HG02884 (cell line): ENCODE measurements around the gene SMAD3.

Experiments used
- ATAC-seq: cut with Tn5 transposase; IDR thresholded peaks from one replicate; pipeline ENCODE4 v1.9.1; 2021; ENCODE audit warnings: mild to moderate bottlenecking, moderate library complexity; ENCODE audit not compliant: unreplicated experiment

Gene SMAD3

DNA sequence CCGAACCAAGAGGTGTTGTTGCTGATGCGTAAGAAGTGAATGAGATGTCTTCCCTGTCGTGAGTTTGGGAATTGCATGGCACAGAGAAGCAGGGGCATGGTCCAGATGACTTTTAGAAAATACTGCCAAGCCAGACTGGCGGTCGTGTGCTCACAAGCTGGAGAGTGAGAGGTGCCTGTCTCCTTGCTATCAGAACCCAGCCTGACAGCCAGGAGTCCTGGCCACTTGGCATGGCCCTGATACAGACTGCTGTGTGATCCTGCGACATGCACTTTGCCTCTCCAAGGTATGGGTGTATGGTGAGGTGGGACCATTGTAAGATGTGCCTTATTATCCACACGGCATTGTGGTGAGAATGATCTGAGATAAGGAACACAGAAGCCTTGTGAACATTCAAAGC lies 93.0 kb downstream of the SMAD3 start:
- no peak for ATAC-seq

DNA sequence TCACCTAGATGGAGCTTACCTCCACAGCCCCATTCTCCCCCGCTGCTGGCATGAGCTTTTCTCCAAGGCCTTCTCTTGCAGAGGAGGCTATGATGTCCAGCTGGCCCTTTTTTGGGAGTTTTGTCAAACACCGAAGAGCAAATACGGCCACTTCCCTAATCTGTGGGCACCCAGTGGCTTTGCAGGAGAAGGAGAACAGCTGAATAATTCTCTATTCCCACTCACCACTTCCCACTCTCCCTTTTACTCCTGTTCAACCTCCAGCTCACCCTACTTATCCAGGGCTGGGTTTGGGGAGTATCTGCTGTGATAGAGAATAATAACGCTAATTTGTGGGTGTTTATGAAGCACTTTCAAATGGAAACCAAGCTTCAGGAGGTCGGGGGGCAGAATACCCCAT lies 96.0 kb downstream of the SMAD3 start:
- no peak for ATAC-seq

DNA sequence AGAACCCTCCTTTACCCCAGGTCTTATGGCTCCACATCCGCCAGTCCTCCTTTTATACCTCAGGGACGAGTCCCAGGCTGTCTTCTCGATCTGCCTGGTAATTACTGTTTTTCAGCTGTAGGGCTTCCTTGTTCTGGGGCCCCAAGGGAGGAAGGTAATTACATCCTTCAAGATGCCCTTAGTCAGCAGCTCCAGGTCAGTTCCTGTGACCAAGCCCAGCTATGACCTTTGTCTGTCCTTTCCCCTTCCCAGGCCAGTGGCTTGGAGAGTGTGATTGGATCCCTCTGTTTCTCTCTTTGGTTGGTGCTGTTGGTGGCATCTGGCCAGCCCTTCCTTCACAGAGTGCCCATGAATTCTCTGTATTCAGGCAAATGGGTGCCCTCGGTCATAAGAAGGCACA lies 96.5 kb downstream of the SMAD3 start:
- no peak for ATAC-seq

DNA sequence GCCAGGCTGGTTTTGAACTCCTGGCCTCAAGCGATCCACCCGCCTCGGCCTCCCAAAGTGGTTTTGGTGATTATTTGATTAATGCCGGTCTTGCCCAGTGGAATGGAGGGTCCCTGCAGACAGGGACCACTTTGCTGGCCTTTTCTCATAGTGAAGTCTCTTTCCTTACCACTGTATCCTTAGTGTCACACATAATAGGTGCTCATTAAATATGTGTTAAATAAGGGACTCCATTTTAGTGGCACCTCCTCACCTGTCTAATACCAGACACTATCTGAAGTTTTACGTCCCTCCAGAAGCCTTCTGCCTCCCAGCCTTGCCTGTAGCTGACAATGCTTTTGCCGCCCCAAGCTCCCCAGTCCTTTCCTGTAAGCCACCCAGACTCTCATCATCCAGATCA lies 97.8 kb downstream of the SMAD3 start:
- ATAC-seq: no peak

DNA sequence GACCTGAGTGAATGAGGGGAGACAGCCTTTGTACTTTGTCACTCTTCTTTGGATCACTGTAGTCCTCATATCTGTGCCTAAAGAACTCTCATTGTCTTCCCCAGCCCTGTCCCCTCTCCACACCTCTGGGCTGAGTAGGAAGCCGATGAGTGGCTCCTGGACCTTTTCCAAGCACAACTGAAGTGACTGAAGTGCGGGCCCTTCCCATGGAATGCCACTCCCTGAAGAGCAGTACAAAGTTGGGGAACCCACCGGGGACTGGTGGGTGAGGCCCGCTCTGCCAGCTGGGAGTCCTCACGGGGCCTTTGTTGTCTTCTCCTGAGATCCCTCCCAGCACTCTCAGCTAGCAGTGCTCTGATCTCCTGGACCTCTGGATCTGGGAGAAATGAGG lies 99.0 kb downstream of the SMAD3 start:
- no peak for ATAC-seq

DNA sequence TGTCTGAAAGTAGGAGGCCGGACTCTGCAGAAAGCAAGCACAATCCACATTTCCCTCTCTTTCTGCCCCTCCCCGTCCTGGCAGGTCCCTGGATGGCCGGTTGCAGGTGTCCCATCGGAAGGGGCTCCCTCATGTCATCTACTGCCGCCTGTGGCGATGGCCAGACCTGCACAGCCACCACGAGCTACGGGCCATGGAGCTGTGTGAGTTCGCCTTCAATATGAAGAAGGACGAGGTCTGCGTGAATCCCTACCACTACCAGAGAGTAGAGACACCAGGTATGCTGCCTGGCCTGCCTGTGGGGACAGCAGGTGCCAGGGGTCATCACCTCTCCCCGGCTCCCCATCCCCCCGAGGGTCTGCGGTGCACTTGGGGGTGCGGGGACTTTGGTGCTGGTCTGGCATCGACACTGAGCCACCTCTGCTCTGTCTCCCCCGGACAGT lies 99.4 kb downstream of the SMAD3 start:
- no peak for ATAC-seq

DNA sequence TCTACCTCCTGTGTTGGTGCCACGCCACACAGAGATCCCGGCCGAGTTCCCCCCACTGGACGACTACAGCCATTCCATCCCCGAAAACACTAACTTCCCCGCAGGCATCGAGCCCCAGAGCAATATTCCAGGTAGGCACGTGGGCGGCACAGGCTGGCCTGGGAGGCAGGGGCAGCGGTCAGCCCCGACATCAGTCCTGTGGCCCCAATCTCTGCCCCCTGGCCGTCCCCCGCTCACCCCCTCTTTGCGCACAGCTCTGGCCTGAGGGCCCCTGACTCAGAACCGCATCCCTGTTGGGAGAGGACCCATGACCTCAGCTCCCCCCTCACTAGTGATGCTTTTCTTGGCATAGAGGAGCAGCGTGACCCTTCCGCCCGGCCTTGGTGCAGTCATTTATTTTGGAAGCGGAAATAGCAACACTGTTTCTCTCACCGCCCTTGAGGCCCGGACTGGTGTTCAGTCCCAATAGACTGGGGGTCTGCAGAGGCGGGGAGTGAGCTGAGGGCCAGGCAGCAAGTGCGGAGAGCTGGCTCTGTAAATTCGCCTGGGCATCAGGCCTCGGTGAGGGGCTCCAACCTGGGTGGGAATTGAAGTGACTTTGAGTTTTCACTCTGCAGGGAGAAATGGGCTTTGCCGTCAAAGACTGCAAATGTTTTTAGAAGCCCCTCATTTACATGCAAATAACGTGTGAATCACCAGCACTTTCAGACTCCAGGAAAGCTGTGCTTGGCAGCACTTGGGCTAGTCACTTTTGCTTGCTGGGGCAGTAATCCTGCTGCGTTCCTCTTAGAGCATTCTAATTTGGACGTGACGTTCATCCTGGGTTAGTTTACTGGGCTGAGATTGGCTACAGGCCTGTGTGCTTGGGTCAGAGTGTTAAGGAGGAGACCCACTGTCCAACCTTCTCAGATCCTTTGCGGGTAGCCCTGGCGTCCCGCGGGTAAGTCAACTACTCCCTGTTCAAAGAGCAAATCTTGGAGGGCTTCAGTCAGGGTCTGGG lies 100.2 kb downstream of the SMAD3 start:
- ATAC-seq: no peak

DNA sequence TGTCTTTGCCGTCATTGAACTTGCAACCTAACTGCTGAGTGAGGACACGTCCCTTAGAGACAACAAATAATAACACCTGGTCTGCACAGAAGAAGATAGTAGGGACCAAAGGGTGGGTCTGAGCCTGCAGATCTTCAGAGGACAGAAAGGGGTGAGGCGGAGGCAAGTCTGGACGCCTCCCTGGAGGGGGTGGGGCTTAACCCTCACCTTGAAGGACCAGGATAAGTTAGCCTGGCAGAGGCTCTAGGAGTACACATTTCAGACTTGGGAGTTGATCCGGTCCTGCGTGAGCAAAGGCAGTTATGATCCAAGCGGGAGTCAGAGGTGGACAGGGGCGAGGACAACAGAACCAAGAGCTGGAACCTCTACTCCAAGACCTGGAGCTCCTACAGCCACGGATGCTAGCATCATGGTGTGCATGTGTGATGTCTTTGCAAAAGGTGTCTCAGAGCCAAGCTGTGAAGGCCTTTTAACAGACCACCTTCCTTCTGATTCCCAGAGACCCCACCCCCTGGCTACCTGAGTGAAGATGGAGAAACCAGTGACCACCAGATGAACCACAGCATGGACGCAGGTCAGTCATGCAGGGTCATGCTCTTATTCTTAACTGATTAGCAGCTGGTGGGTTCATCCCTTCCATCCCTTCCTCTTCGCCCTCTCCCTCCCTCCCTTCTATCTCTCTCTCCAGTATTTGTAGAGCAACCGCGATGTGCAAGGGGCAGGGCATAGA lies 101.0 kb downstream of the SMAD3 start:
- no peak for ATAC-seq

DNA sequence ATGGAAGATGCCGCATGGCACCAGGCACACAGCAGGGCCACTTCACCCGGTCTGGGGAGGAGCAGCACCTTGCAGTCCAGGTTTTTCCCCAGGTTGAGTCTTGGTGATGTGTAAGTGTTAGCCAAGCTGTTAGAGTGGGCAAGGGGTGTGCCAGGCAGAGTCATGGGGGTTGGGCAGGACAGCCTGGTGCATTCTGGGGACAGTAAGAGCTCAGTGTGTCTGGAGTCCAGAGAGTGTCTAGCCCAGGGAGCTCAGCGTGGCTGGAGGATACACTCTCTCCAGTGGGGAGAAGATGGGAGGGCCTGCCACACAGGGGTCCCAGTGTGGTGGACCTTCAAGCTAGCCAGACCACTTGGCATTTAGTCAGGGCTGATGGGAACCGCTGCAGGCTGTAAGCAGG lies 101.7 kb downstream of the SMAD3 start:
- ATAC-seq: no peak

DNA sequence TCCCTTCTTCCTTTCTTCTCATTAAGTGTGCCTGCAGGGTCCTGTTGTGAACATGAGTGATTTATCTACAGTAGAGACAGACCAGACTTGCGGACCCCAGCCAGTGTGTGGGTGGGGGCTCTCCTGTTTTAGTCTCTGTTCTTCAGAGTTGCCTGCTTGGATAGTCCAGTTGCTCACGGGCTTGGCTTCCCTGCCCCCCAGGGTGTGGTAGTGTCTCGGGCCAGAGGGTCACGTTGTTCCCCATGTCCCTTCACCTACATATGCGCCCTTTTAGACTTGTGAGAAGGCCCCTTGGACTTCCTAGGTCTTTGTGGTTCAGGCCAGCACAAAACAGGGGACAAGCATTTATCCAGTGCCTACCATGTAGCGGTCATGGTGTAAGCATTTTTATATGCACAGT lies 103.3 kb downstream of the SMAD3 start:
- no peak for ATAC-seq

DNA sequence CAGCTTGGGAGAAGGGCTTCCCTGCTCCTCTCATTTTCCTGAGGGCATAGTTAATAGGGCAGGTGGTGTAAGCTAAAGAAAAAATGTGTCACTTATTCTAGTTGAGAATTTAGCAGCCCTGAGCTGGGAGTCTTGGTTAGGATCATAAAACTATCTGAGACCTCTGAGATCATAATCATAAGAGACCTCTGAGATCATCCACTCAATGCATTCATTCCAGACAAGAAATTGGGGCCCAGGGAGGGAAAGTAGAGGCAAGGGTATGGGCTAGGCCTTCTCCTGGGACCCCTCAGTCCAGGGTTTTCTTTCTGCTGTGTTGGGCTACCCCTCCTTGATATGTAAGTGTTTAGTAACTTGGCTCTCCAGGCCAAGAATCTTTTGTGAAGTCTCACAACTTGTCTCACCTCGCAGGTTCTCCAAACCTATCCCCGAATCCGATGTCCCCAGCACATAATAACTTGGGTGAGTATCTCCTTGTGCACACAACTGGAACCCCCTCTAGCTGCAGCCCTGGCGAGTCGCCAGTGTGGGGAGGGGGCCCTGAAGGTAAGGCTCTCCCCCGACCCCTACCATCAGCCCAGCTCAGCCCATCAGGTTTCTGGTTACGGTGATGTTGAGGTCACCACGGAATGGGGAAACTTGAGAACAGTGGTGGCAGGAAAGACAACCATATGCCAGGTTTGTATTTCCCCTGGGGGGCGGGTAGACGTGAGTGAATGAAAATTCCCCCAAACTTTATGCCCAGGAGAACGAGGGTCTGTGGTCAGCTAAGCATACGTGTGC lies 104.9 kb downstream of the SMAD3 start:
- ATAC-seq: no peak

DNA sequence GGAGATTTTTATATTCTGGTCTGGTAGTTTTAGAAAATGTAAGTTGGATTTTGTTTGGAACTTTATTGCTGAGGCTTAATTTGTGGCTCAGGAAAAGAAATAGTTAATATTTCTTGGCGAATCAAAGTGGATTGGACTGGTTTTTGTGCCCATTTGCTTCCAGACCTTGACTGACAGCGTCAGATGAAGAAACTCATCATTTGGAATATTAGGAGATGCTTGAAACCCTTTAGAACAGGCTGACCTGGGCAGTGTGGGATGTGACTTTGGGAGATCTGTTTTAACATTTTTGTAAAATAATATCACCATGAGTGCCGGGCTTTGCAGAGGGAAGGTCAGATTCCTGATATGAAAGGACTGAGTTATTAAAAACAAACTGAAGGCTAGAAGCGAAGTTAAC lies 106.1 kb downstream of the SMAD3 start:
- no peak for ATAC-seq

DNA sequence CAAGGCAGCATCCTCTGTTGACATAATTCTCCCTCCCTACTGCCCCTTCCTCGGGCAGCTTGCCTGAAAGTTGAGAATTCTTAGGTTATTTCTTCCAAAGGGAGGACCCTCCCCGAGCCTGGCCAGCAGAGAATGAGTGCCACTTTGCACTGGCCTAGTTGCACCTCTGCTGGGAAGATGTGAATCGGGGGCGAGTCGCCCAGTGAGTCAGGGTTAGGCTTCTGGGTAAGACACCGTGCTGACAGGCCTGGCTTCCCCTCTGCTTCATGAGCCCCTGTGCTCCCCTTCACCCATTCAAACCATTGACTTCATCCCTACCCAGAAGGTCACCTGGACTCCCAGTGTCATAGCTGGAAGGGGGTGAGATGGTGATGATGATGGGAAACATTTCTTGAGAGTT lies 106.8 kb downstream of the SMAD3 start:
- ATAC-seq: no peak

DNA sequence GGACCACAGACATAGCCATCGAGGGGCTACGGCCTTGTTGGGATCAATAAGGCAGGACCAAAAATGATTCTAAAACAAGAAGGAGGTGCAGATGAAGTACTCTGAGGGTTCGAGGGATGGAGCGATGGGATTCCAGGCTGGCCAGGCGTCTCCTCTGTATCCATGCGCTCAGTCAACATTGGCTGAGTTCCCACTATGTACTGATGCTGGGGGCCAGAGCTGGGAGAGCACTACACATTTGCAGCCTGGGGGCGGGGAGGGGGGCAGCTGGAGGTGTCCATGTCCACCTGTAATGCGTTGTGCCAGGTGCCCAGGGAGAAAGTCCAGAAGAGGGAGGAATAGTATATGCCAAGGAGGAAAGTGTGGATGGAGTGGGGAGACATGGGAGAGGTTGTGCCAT lies 107.6 kb downstream of the SMAD3 start:
- no peak for ATAC-seq

DNA sequence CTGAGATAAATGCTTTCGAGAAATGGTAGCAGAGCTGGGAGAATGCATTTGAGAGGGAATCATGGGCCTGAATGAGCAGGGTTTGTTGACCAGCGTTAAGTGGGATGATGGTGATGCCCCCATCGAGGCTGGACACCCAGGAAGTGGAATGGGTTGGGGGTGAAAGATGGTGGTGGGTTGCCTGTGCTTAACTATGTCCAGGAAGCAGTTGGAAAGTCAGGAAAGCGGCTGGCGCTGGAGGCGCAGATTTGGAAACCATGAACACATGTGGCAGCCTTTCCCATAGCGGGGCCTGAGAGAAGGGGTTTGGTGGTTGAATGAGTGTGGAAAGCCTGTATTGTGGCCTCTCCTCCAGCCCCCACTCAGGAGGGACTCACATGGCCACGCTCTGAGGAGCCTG lies 108.4 kb downstream of the SMAD3 start:
- ATAC-seq: no peak

DNA sequence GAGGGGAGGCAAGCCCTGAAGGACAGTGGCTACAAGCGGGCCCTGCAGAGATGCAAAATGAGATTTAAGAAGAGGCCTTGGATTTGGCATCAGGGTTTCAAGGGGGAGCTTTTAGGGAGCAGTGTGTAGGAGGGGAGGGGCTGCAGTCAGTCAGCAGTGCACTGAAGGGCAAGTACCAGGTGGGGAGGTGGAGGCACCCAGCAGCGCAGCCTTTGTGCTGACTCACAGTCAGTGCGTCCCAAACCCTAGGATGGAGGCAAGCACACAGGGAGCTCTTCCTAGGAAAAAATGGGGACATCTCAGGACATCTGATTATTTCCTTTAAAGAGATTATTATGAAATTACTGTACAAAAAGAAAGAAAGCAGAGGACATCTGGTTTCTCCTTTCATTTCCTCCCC lies 109.0 kb downstream of the SMAD3 start:
- ATAC-seq: no peak

DNA sequence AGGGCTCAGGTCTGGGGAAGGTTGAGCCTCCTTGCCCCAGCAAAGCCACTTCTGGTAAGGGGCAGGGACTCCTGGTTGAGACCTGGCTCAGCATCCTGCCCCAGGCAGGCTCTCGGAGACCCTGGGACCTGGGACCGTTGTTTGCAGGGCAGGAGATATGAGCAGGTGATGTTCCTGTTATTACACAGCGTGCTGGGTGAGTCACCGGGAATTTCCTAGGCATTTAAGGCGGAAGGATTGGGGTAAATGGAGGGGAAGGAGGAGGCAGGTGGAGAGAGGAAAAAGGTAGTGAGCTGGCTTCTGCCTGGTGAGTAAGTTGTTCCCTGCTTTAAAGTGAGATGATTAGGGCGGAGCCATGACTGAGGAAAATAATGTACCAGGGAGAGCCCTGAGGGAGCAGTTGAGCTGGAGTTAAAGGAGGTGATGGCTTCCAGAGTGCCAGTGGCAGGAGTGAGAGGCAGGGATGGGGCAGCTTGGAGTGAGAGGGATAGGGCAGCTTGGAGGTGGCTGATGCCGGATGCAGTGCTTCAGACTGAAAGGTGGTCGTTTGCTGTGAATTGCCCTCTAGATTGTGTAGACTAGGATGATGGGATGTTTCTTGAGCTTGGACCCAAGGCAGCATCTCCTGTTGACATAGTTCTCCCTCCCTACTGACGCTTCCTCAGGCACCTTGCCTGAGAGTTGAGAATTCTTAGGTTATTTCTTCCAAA lies 109.6 kb downstream of the SMAD3 start:
- no peak for ATAC-seq

DNA sequence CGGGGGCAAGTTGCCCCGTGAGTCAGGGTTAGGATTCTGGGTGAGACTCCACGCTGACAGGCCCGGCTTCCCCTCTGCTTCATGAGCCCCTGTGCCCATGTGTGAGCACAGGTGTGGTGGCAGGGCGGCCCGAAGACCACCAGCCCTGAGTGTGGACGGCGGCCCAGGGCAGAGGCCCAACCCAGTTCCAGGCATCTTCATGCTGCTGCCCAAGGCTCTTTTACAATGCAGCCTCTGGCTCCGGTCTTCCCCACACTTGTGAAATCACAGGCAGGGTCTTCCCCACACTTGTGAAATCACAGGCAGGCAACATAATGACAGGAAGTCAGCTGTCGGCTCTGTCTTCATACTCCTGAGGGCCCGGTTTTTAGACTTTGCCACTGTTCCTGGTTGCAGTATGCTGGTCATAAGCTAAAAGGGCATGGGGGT lies 110.3 kb downstream of the SMAD3 start:
- ATAC-seq: no peak

DNA sequence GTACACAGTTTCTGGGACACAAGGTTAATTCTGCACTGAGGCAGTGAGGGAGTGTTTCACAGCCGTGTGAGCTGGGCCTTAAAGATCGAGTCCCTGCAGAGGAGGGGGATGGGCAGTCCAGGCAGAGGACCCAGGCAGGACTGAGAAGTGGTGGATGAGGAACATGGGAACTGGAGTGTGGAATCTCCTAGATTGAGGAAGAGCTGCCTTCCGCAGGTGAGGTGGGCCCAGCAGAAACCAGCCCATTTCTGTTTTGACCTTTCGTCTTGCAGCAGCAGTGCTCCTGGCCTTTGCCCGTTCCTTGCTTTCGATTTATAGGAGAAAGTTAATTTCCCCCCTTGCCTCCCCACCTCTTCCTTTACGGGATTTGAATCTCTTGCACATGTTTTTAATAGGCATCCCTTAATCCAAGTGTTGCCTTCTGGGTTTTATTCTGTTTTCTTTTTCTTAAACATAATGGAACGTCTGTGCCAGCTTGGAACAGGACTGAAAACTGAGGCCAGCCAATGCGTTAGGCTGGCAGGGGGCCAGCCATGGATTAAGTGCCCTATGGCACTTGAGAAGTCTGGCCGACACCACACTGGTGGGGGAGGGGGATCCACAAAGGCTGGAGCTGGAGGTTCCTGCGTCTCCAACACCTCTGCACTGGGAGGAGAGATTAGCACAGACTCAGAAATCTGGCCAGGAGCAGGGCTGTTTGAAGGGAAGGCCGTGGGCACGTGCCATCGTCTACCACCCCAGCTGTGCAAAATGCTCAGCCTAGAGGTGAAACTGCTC lies 111.0 kb downstream of the SMAD3 start:
- ATAC-seq: no peak

DNA sequence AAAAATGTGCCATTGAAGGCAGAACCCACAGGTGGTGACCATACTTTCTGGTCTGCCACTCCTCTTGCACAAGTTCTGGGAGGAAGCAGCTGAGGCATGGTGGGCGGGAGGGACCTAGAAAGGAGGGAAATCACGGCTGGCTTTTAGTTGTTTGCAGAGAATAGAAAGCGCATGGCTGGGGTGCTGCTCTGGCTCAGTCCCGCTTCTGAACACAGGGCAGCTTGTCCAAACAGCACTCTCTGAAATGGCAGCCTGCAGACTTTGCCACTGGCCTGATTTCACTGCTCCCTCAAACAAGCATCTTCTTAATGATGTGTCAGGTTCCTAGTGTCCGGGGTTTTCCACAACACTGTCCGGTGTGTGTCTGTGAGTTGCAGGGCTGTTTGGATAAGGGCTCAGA lies 112.3 kb downstream of the SMAD3 start:
- ATAC-seq: no peak
